GM18519 (cell line): ENCODE measurements around the gene NFKBIL1.
"Not testable (repeated sequence)": the region's sequence is repeated elsewhere in the genome, so short reads cannot be mapped to it uniquely, and the experiment has no call there.

Experiments
- ATAC-seq: cut with Tn5 transposase; IDR thresholded peaks from one replicate; pipeline ENCODE4 v1.9.1; 2021; ENCODE audit warnings: mild to moderate bottlenecking, moderate library complexity; ENCODE audit not compliant: unreplicated experiment, low FRiP score

Gene NFKBIL1, protein sequence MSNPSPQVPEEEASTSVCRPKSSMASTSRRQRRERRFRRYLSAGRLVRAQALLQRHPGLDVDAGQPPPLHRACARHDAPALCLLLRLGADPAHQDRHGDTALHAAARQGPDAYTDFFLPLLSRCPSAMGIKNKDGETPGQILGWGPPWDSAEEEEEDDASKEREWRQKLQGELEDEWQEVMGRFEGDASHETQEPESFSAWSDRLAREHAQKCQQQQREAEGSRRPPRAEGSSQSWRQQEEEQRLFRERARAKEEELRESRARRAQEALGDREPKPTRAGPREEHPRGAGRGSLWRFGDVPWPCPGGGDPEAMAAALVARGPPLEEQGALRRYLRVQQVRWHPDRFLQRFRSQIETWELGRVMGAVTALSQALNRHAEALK

DNA sequence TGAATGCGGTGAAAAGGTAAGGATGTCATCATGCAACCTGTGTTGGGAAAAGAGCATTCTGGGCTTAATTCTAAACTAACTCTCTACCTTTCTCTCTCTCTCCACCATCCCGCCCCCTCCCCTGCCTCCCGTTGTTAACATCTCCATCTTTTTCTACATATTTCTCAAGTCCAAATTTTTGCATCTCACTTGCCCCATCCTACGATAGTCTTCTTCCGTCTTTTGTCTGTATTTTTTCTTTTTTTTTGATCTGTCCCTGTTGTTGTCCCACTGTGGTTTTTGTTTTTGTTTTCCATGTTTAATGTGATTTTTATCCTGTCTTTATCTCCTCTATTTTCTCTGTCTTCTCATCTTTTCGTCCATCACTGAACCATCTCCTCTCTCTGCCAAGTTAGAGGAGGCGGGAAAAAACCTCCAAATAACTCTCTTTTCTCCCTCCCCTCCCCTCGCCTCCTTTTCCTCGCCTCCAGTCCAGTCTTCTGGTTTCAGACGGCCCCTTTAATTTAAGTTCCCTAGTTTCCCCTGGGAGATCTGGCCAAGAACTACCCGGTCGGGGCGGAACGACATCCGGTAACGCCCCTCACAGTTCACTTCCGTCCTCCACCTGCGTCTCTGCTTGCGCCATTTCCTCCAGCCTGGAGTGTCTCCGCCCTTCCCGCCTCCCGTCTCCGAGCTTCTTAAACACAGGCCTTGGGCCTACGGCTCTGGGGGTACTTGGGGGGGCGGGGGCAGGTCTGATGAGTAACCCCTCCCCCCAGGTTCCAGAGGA, at the start of gene NFKBIL1:
TSS of gene NFKBIL1 (plus strand) at position 651 of the 769 bp plus-strand sequence. CDS start at position 738, 87 bp downstream.
- ATAC-seq: peak; percentile 35

DNA sequence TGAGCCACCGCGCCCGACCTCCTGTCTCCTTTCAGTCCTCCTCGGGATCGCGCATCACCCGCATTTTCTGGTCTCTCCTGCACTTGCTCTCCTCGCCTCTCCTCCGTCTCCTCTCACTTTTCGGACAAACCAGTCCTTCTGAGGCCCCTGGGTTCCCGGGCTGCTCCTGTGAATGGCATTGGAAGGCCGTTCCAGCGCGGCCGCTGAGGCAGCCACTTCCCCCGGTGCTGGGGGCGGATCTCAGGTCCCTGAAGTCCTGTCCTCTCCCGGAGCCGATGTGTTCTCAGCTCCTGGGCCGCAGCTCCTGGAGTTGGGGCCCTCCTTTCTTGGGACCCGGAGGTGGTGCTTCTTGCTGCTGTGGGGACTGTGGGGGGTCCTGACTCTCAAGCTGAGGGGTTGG, 48.7 kb upstream of the NFKBIL1 start:
- no peak for ATAC-seq

DNA sequence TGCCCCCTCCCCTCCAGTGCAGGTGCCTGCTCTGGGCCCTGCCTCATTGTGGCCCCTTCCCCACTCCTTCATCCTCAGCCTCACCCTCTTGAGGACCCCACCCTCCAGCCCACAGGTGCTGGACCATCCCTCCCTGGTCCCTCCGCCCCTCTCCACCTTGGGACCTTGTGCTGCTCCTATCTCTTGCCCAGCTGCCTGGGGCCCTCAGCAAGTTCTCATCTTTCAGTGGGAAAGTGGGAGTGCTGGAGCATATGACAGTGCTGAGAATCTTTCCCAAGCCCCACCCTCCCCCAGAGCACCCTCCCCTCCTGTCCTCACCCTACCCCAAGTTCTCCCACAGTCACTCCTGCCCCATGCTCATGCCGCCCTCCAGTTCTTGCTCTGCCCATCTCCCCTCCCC, 47.8 kb upstream of the NFKBIL1 start:
- ATAC-seq: not testable (repeated sequence)

DNA sequence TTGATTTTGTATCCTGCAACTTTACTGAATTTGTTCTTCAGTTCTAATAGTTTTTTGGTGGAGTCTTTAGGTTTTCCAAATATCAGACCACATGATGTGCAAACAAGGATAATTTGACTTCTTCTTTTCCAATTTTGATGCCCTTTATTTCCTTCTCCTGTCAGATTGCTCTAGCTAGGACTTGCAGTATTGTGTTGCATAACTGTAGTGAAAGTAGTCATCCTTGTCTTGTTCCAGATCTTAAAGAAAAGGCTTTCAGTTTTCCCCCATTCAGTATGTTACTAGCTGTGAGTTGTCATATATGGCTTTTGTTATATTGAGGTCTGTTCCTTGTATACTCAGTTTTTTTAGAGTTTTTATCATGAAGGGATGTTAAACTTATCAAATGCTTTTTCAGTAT, 44.8 kb upstream of the NFKBIL1 start:
- no peak for ATAC-seq

DNA sequence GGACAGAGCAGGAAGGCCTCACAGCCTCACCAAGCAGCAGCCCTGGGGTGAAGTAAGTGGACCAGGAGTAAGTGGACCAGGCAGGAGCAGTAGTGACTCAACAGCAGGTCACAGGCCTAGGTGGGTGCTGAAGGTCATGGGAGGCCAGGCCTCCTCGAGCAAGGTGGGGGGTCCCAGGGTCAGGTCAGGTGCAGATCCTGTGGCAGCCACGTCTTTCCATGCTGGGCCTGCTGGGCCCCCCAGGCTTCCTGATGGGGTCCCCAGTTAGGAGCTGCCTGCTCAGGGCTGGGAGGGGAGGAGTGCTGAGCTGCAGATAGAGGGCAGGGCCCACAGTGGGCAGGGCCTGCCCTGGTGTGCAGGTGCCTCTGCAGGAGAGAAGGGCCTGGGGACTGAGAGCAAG, 38.4 kb upstream of the NFKBIL1 start:
- ATAC-seq: not testable (repeated sequence)

DNA sequence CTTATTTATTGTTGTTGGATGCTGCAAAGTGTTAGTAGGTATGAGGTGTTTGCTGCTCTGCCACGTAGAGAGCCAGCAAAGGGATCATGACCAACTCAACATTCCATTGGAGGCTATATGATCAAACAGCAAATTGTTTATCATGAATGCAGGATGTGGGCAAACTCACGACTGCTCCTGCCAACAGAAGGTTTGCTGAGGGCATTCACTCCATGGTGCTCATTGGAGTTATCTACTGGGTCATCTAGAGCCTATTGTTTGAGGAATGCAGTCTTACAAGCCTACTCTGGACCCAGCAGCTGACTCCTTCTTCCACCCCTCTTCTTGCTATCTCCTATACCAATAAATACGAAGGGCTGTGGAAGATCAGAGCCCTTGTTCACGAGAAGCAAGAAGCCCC, 37.4 kb upstream of the NFKBIL1 start:
- ATAC-seq: no peak

DNA sequence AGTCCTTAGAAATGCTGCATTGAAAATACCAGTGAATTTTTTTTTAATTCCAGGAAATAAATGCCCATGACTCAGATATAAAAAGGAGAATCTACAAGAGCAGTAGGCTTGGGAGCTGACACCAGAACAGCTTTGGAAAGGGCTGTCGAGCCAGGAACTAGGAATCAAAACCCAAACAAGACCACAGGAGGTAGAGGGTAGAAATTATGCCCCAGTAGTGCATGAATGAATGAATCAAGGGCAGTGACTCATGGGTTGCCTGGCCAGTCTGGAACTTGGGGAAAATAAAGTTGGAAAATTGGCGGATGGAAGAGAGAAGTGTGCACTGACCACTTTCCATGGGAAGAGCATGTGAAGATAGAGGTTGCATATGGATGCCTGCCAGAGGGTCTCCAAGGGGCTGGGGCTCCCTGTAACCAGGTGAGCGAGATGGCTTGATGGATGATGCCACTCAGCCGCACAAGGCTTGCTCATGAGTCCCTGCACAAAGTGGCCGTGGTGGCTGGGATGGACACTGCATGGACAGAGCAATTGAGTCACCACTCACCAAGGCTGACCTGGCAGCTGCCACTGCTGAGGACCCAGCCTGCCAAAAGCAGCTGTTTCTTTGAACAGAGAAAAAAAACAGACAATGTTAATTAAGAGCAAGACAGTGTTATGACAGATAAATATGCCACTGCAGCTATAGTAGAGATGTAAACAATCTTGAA, 33.8 kb upstream of the NFKBIL1 start:
- no peak for ATAC-seq

DNA sequence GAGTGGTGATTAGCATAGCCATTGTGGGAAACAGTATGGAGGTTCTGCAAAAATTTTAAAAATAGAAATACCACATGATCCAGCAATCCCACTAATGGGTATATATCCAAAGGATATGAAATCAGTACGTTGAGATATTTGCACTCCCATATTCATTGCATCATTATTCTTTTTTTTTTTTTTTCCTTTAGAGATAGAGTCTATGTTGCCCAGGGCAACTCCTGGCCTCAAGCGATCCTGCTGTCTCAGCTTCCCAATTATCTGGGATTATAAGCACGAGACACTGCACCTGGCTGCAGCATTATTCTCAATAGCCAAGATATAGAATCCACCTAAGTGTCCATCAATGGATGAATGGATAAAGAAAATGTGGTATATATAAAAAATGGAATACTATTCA, 25.6 kb upstream of the NFKBIL1 start:
- no peak for ATAC-seq

DNA sequence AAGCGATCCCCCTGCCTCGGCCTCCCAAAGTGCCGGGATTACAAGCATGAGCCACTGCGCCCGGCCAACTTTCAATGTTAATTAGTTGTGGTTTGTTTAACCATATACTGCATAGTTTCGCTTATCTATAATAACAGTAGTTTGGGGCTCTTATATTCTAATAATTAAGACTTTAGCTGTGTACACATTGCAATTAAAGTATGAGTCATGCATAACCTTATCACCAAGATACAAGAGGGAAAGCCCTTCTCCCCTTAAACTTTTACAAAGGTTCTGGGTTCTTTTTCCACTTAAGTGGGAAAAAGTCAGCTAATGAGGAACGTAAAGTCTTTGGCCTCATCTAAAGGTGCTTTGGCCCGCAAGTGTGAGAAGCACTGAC, 21.9 kb upstream of the NFKBIL1 start:
- ATAC-seq: no peak

DNA sequence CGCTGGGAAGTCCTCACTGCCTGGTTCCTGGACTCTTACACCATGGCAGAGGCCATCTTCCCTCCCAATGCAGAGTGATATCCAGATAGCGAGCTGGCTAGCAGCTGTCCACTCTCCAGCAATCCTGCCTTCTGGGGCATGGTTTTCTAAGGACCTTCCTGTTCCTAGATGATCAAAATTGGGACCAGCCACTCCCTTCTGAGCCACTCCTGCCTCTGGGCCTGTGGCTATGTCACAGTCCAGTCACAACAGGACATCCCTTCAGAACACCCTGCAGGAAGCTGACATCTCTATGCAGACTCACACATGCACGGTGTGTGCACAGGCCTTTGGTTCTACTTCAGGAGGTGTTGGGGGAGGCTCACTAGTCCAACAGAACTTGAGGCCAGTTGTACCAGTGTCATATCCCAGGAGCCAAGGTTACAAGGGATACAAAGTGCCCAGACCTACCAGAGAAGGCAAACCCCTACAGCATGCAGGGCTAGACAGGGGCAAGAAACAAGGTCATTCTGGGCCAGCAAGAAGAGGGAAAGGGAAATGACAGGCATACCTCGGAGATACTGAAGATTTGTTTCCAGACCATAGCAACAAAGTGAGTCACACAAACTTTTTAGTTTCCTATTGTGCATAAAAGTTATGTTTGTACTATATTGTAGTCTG, 21.3 kb upstream of the NFKBIL1 start:
- no peak for ATAC-seq

DNA sequence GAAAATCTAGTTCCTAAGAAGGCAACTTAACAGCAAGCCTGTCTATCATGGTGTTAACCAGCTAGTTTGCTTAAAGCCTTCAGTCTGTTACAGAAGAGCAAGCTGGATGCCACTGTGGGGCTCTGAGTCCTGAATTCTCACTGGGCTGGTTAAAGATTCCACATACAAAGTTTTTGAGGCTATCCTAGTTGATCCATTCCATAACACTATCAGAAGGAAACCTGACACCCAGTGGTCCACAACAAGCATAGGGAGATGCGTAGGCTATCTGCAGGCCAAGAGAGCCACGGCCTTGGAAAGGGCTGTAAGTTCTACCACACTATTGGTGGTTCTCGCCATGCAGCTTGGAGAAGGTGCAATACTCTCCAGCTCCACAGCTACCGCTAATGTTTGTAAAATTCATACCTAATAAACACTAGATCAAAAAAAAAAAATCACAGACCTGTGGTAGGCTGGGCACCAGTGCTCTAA, 19.1 kb upstream of the NFKBIL1 start:
- ATAC-seq: no peak

DNA sequence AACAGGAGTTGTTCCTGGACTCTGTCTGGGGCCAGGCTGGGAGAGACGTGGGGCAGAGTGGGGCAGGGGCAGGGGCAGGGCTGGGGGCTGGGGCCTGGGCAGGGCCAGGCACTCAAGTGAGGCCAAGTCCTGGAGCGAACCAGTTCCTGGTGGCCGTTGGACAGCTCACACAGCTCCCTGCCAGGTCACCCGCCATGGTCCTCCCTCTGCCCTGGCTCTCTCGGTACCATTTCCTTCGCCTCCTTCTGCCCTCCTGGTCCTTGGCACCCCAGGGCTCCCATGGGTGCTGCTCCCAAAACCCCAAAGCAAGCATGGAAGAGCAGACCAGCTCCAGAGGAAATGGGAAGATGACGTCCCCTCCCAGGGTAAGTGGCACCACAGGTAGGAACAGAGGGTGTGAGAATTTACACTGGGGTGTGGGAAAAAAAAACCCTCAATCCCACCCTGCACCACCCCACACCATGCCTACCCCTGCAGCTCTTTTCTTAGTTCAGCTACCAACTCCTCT, 18.5 kb upstream of the NFKBIL1 start, which contains the start of gene MCCD1:
TSS of gene MCCD1 (plus strand) at position 142 of the 508 bp plus-strand sequence. CDS start at position 195, 53 bp downstream.
- no peak for ATAC-seq

DNA sequence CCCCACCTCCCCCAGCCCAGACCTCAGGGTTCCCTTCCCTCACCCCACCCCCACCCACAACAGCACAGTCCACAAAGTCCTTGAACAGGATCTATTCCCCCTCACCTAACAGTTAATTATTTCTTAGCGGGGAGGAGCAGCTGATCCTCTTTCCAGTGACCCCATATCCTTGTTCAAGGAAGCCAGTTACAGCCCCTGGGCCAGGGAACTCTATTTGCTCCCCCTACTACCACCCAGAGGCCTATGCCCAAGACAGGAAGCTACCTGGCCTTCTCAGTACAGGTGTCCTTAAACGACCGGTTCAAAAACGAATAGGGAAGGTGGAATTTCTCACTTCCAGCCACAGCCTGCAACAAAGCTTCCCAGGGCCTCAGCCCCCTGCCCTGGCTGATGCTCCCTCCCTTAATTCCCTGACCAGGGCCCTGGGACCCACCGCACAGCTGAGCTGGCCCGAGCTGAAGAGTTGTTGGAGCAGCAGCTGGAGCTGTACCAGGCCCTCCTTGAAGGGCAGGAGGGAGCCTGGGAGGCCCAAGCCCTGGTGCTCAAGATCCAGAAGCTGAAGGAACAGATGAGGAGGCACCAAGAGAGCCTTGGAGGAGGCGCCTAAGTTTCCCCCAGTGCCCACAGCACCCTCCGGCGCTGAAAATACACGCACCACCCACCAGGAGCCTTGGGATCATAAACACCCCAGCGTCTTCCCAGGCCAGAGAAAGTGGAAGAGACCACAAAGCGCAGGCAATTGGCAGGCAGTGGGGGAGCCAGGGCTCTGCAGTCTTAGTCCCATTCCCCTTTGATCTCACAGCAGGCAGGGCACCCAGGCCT, 17.9 kb upstream of the NFKBIL1 start:
- ATAC-seq: no peak

DNA sequence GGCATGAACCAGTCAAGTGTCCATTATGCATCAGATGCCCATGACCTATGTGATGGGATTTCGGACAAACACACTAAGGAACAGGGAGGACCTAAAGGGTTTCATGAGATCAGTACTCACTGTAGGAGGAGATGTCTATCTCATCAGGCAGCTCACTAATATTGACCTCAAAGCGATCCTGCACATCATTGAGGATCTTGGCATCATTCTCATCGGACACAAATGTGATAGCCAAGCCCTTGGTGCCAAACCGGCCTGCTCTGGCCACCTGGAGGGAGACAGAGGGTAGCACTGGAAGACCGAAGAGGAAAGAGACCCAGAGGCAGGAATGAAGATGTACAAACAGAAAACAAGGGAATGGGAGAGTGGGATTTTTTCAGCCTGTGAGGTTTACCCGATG, 16.7 kb upstream of the NFKBIL1 start:
- ATAC-seq: no peak

DNA sequence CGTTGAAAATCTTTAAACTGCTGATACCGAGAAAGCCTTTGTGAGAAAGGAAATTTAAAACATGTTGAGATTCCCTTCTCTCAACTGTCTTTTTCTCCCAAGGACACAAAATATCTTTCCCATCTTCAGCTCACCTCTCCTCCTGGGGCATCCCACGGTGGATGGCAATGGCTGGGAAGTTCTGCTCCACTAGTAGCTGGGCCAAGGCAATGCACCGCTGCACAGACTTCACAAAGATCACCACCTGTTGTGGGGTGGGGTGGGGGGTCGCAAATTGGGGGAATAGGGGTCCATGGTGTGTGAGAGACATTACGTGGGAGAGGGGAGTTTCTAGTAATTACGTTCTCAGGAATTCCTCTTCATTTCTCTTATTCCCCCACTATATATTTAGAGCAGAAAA, 16.2 kb upstream of the NFKBIL1 start:
- no peak for ATAC-seq

DNA sequence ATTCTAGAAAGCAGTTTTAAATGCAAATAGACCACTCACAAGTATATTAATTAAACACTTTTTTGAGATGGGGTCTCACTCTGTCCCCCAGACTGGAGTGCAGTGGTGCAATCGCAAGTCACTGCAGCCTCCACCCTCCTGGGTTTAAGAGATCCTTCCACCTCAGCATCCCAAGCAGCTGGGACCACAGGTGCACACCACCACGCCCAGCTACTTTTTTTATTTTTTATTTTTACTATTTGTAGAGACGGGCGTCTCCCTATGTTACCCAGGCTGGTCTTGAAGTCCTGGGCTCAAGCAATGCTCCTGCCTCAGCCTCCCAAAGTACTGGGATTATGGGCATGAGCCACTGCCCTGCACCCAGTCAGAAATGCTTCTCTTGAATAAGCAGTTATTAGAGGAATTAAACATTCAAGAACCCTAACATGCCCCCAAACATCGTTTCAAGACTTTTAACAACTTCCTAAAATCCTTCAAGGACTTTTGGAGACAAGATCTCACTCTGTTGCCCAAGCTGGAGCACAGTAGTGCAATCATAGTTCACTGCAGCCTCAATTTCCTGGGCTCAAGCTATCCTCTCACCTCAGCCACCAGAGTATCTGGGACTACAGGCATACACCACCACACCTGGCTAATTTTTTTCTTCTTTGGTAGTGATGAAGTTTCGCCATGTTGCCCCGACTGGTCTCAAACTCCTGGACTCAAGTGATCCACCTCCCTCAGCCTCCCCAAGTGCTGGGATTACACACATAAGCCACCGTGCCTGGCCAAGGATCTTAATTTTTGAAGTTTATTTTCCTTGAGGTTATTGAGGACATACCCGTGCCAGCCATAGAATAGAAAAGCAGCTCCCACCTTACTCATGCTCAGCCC, 15.4 kb upstream of the NFKBIL1 start:
- no peak for ATAC-seq

DNA sequence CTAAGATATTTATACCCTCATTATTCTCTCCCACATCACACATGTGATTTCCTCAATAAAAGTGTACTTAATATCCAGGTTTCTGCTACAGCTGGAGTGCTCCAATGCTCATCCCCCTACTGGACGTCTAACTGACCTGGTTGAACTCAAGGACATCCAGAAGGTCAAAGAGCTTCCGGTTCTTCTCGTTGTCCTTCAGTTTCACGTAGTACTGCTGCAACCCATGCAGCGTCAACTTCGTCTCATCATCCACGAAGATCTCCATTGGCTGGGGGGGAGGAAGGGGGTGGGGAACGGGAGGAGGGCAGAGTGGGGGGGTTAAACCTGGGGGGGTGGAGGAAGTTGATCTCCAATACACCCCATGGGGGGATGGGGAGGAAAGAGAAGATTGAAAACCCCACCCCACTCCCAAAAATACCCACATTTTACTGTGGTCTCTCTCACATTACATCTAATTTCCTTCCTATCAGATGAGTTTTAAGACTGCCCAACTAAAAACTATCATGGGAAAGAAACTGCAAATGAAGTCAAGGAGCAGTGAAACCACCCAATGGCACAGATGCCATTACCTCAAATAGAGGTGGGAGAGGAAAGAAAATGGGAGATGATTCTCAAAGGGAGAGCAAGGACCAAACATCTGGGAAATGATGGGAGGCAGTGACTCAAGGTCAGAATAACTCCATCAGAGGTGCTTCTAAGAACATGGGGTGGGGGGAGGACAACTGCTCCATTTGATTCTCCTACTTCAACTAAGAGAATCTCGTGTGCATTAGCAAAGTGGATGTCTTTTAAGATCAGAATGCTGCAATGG, 14.6 kb upstream of the NFKBIL1 start:
- no peak for ATAC-seq

DNA sequence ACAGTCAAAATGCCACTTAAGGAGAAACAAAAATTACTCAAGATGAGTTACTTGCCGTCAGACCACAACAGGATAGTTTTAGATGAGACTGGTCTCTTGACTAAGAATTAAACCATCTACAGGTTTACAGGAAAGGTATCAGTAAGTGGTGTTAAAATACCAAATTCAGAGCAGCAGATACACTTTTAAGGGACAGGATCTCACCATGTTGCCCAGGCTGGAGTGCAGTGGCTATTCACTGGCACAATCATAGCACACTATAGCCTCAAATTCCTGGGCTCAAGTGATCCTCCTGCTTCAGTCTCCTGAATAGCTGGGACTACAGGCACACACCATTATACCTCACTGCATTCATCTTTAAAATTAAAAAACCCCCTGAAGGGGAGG, 14.0 kb upstream of the NFKBIL1 start:
- ATAC-seq: no peak
